ENCODE measurements around the gene MRPS27.

DNA sequence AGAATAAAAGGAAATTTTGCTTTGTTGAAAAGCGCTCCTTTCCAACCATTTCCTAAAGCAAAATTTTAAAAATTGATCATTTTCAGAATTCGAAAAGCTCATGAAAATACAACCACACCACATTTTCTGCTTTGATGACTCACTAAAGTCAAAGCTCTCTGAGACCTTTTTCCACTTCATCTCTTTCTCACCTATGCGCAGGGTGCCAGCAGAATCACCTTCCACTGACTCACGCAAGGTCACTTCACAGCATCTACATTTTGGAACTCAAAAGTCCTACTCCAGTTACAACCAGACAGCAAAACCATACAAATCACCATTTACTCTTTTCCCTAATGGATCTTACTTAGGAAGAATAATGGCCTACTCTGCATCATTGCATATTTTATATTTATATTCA, 106.6 kb downstream of the MRPS27 start:
- TF ChIP-seq, protein P1, sequence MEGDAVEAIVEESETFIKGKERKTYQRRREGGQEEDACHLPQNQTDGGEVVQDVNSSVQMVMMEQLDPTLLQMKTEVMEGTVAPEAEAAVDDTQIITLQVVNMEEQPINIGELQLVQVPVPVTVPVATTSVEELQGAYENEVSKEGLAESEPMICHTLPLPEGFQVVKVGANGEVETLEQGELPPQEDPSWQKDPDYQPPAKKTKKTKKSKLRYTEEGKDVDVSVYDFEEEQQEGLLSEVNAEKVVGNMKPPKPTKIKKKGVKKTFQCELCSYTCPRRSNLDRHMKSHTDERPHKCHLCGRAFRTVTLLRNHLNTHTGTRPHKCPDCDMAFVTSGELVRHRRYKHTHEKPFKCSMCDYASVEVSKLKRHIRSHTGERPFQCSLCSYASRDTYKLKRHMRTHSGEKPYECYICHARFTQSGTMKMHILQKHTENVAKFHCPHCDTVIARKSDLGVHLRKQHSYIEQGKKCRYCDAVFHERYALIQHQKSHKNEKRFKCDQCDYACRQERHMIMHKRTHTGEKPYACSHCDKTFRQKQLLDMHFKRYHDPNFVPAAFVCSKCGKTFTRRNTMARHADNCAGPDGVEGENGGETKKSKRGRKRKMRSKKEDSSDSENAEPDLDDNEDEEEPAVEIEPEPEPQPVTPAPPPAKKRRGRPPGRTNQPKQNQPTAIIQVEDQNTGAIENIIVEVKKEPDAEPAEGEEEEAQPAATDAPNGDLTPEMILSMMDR (IDR thresholded peaks at IDR 0.05; ENCODE audit: low read depth, low read length, poor library complexity, severe bottlenecking), result no peak
- no peak for TF ChIP-seq EZH2phosphoT487 (IDR thresholded peaks at IDR 0.05; ENCODE audit: borderline replicate concordance, low read length)

Measured in DOHH2 (cell line).